GM21723 (cell line): Measurements from ENCODE around the gene ATAT1.
"Not testable (repeated sequence)": the region's sequence is repeated elsewhere in the genome, so short reads cannot be mapped to it uniquely, and the experiment has no call there.

Source experiments
- ATAC-seq: cut with Tn5 transposase; IDR thresholded peaks from one replicate; pipeline ENCODE4 v1.9.1; 2021; ENCODE audit warnings: mild to moderate bottlenecking, moderate library complexity; ENCODE audit not compliant: unreplicated experiment

Gene ATAT1

GRCh38 chr6:30626484-30627366, at the start of gene ATAT1:
TSS of gene ATAT1 (plus strand) at chr6:30626874.
- ATAC-seq, result peak; percentile 79

GRCh38 chr6:30578051-30578450, 48.6 kb upstream of the ATAT1 start:
- no peak for ATAC-seq

GRCh38 chr6:30583921-30584320, 42.8 kb upstream of the ATAT1 start:
- ATAC-seq, result no peak

- ATAC-seq, result no peak
Measured at GRCh38 chr6:30589754-30590358, 36.8 kb upstream of the ATAT1 start.

GRCh38 chr6:30590509-30590908, 36.2 kb upstream of the ATAT1 start:
- ATAC-seq, result no peak

GRCh38 chr6:30591008-30591407, 35.7 kb upstream of the ATAT1 start:
- ATAC-seq, result no peak

- no peak for ATAC-seq
Measured at GRCh38 chr6:30592287-30592686, 34.4 kb upstream of the ATAT1 start.

- not testable (repeated sequence) for ATAC-seq
Measured at GRCh38 chr6:30597315-30598144, 29.1 kb upstream of the ATAT1 start.

- no peak for ATAC-seq
Measured at GRCh38 chr6:30598912-30599624, 27.6 kb upstream of the ATAT1 start.

GRCh38 chr6:30599625-30600324, 26.9 kb upstream of the ATAT1 start:
- no peak for ATAC-seq

- no peak for ATAC-seq
Measured at GRCh38 chr6:30600451-30600961, 26.2 kb upstream of the ATAT1 start.

GRCh38 chr6:30601436-30601814, 25.2 kb upstream of the ATAT1 start:
- no peak for ATAC-seq

GRCh38 chr6:30601815-30602641, 24.6 kb upstream of the ATAT1 start:
- ATAC-seq, result no peak

- no peak for ATAC-seq
Measured at GRCh38 chr6:30603961-30604360, 22.7 kb upstream of the ATAT1 start.

GRCh38 chr6:30610065-30610464, 16.6 kb upstream of the ATAT1 start:
- ATAC-seq, result no peak

GRCh38 chr6:30611150-30611855, 15.4 kb upstream of the ATAT1 start:
- no peak for ATAC-seq

- ATAC-seq, result no peak
Measured at GRCh38 chr6:30611856-30612194, 14.8 kb upstream of the ATAT1 start.

- ATAC-seq, result no peak
Measured at GRCh38 chr6:30612213-30612612, 14.5 kb upstream of the ATAT1 start.
